Activated naive CD4-positive, alpha-beta T cell treated with Interleukin-2 at 50 U/mL for 16 hours (primary cell): Measurements from ENCODE around the gene NLRP12.
"Not testable (repeated sequence)": the region's sequence is repeated elsewhere in the genome, so short reads cannot be mapped to it uniquely, and the experiment has no call there.

Experiments
- DNase-seq: peaks from one replicate; pipeline ENCODE4 v3.0.0-alpha.2; 2020

Gene NLRP12

DNA sequence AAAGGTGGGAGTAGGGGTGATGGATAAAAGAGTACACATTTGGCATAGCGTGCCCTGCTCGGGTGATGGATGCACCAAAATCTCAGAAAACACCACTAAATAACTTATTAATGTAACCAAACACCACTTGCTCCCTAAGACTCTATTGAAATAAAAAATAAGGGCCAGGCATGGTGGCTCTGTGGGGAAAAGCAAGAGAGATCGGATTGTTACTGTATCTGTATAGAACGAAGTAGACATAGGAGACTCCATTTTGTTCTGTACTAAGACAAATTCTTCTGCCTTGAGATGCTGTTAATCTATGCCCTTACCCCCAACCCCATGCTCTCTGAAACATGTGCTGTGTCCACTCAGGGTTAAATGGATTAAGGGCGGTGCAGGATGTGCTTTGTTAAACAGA lies 14.3 kb upstream of the NLRP12 start:
- DNase-seq, result not testable (repeated sequence)

- DNase-seq, result not testable (repeated sequence)
Measured at GRCh38 chr19:53832861-53833260, 8.7 kb upstream of the NLRP12 start.

DNA sequence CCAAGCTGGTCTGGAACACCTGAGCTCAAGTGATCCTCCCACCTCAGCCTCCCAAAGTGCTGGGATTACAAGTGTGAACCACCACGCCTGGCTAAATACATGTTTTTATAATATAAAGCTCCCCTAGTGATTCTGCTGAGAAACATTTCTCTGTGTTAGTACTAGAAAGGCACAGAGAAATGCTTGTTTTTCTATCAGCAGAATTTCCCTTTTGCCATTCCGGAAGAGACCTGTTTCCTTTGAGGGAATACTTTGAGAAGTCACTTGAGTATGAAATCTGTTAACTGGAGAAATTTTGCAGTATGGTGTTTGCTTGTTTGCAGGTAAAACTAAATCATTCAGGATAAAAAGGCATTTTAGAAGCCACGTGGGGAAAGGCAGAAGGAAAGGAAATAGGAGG lies 4.4 kb upstream of the NLRP12 start:
- DNase-seq, result no peak

DNA sequence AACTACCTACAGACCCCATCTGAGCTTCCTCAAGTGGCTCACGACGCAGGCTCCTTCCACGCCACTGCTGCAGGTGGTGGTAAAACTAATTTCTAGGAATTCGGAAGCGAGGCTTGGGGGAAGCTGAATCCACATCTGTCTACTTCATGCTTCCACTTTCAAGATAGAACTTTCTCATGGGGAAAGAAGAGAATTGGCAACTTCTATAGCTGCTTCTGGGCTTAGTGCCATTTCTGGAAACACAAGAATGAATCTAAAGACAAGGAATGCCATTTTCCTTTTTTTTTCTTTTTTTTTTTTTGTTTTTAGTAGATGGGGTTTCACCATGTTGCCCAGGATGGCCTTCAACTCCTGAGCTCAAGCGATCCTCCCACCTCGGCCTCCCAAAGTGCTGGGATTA lies 2.8 kb upstream of the NLRP12 start:
- no peak for DNase-seq

GRCh38 chr19:53823380-53824120 lies 564 bp downstream of the NLRP12 start:
- DNase-seq, result no peak

GRCh38 chr19:53819861-53820260 lies 4.3 kb downstream of the NLRP12 start:
- no peak for DNase-seq

GRCh38 chr19:53818756-53819155 lies 5.4 kb downstream of the NLRP12 start:
- DNase-seq, result no peak

- DNase-seq, result no peak
Measured at GRCh38 chr19:53813996-53814395, 10.1 kb downstream of the NLRP12 start.

- no peak for DNase-seq
Measured at GRCh38 chr19:53812335-53812734, 11.8 kb downstream of the NLRP12 start.

DNA sequence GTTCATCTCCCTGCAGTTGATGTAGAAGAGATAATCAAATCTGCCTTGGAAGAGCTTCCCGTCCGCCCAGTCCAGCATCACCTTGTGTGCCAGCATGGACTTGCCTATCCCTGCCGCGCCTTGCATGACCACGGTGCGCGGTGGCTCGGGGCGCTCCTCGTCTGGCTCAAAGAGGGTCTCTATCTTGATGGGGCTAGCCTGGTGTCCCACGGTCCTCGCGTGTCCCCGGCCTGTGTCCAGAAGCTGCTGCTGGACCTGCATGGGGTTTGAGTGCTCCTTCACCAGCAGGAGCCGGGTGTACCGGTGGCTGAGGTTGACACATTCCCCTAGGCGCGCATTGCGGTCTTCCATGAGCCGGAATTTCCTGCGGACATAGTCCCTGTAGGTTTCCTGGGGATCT lies 13.2 kb downstream of the NLRP12 start:
- DNase-seq, result no peak

GRCh38 chr19:53810187-53810546 lies 13.9 kb downstream of the NLRP12 start:
- DNase-seq, result no peak

DNA sequence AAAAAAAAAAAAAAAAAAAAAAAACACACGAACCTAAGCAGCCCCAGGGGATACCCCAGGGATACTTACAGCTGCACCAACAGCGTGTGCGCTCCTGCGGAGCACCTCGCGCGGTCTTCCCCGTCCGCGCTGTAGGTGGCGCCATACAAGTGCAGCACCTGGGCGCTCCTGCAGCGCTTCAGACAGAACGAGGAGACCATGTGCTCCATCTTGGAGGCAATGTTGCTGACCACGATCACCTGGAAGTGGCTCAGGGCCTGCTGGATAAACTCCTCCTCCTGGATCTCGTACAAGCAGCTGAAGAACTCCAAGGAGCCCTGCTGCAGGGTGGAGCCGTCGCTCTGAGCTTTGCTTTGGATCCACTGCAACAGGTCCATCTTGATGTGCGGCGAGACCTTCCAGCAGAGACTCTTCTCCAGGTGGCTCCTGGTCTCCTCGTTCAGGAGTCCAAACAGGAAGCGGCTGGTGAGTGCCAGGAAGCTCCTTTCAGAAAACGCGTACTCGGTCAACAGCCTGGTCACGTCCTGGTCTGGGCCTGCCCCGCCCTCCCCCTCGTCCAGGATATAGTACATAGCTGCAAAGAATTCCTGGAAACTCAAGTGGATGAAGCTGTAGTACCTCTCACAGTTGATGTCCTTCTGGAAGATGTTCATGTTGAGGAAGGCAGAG lies 14.5 kb downstream of the NLRP12 start:
- no peak for DNase-seq

DNA sequence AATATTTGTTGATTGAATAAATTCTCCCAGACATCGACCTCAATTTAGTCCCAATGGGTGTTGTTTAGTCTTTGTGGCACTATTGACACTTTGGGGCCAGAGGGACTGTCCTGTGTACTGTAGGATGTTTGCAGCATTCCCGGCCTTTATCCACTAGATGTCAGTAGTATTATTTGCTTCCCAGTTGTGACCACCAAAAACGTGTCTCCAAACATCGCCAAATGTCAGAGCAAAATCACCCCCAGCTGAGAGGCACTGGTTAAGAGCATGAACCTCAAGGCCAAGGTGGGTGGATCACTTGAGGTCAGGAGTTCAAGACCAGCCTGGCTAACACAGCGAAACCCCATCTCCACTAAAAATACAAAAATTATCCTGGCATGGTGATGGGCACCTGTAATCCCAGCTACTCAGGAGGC lies 15.4 kb downstream of the NLRP12 start:
- no peak for DNase-seq

DNA sequence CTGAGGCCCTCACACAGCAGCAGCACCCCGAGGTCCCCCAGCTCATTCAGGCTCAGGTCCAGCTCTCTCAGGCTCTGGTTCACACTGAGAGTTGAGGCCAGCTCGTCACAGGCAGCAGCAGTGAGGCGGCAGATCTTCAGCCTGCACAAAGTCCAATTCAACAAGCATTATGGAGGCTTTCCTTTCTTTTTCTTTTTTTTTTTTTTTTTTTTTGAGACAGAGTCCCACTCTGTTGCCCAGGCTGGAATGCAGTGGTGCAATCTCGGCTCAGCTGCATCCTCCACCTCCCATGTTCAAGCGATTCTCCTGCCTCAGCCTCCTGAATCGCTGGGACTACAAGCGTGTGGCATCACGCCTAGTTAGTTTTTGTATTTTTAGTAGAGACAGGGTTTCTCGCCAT lies 22.9 kb downstream of the NLRP12 start:
- no peak for DNase-seq

- DNase-seq, result no peak
Measured at GRCh38 chr19:53795019-53795418, 29.1 kb downstream of the NLRP12 start.

GRCh38 chr19:53792721-53793433 lies 31.2 kb downstream of the NLRP12 start:
- peak; percentile 78 for DNase-seq

DNA sequence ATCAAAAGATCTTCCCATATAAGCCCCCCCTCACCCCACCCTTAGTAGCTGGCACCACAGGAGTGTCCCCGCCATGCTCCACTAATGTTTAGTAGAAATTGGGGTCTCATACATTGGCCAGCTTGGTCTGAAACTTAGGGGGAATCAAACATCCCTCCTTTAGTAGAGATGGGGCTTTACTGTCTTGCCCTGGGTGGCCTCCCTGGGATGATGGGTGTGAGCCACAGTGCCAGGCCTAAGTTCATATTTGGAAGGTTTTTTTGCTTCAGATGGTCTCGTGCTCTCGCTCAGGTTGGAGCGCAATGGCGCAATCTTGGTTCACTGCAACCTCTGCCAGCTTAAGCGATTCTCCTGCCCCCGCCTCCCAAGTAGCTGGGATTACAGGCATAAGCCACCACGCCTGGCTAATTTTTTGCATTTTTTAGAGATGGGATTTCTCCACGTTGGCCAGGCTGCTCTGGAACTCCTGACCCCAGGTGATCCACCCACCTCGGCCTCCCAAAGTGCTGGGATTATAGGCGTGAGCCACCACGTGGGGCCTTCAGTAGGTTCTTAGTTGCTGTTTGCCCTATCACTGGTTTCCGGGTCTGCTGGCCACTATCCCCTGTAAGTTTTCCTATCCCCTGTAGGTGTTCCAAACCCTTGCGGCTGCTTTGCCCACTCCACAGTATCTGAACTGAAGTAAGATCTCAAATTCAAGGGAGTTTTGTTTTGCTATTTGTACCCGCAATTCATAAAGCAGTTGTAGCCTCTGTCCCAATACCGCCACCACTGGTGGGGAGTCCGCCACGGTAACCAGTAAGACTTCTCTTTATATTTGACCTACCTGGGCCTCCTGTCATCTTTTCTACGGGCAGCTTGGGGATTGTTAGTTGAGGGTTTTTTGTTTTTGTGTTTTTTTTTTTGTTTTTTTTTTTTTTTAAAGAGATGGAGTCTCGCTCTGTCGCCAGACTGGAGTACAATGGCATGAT lies 34.1 kb downstream of the NLRP12 start:
- no peak for DNase-seq

DNA sequence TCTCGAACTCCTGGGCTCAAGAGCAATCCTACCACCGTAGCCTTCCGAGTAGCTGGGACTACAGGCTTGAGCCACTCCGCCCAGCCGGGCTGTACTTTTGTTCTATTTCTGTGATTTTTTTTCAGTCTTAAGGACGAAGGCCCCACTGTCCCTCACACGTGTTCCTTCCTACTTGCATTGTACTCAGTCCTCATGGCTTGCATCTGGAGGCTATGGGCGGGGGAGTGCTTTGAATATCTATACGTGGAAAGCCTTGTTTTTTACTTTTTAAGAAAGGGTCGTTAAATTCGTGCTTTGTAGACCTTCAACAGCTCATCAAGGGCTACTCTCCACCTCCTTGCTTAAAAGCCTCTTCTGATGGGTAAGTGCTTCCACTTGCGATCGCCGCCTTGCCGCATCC lies 36.8 kb downstream of the NLRP12 start:
- DNase-seq, result no peak

GRCh38 chr19:53786744-53787143 lies 37.4 kb downstream of the NLRP12 start:
- no peak for DNase-seq

GRCh38 chr19:53785196-53785889 lies 38.8 kb downstream of the NLRP12 start:
- no peak for DNase-seq

DNA sequence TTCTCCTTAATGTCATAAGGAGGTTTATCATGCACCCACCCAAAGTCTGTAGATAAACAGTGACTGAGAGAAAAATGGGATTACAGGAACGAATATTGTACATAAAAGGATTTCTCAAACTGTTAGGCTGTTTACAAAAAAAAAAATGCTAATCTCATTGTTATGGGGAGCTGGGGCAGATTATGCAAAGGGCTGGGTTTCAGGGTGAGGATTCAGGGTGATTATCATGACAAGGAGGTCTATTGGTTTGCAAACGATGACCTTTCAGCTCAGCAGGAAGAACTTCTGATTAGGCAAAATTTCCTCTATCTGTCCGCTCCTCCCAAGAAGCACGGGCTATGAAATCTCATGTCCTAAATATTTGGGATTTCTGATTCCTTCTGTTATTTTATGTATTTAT lies 41.4 kb downstream of the NLRP12 start:
- DNase-seq, result no peak

DNA sequence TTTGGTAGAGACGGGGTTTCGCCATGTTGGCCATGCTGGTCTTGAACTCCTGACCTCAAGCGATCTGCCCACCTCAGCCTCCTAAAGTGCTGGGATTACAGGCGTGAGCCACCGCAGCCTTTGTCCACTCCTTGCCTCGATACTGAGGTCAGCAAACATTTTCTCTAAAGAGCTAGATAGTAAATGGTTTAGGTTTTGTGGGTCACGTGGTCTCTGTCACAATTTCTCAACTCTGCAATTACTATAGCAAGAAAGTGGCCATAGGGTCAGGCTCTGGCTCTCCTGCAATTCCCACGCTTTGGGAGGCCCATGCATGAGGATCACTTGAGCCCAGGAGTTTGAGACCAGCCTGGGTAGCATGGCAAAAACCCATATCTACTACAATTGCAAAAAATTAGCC lies 42.8 kb downstream of the NLRP12 start:
- DNase-seq, result not testable (repeated sequence)
